Loucy (cell line): ENCODE measurements around the gene FKBP4.

Experiments used
- CTCF ChIP-seq: fragments of 200-600 bp; sonication (generic); conservative IDR thresholded peaks from 2 replicates; pipeline ENCODE4 v1.5.1; 2014; ENCODE audit warnings: mild to moderate bottlenecking, antibody characterized with exemption, low read length
- EZH2phosphoT487 ChIP-seq: fragments of 200-600 bp; IDR thresholded peaks from 2 replicates; pipeline ENCODE4 v1.6.1; 2018; ENCODE audit warnings: antibody characterized with exemption, mild to moderate bottlenecking, moderate library complexity, borderline replicate concordance

GRCh38 chr12:2819810-2820209, 25.0 kb downstream of the FKBP4 start:
- TF ChIP-seq CTCF, result no peak
- TF ChIP-seq EZH2phosphoT487, result no peak
